HG03575 (cell line): ENCODE data around the gene ABCB4.

Experiments used
- ATAC-seq: cut with Tn5 transposase; IDR thresholded peaks from one replicate; pipeline ENCODE4 v1.9.1; 2021; ENCODE audit not compliant: unreplicated experiment, insufficient number of reproducible peaks, low FRiP score; ENCODE audit errors: extremely low read depth

The ABCB4 gene

DNA sequence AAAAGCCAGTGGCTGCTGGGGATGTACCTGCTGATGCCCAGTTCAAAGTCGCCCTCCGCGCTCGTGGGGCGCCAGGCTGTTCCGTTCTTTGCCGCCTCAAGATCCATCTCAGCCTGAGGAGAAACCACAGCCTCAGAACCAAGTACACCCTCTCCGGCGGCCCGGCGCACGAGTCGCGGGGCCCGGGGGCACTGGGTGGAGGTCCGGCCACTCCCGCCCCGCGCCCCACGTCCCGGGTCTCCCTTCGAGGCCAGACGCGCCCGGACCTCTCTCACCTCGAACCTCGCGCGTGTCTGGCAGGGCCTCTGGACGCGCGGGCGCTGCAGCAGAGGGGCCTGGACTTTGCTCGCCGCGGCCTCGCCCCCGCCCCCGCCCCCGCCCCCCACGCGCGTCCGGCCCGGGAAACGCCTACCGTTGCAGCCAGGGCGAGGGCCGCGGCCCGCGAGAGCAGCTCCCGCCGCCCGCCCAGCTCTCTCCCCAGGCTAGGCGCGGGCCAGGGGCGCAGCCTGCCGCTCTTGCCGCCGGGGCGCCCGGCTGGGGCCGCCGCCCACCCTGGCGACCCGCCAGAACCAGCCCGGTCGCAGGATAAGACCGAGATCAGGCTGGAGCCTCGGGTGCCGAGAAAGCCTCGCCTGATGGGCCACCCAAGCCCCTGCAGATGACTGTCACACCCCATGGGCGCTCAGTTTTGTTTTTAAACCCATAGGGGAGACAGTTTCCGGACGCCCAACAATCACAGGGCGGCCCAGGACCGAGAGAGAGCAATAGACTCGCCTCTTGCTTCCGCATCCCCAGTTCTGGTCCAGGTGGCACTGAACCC is at the start of gene ABCB4:
Gene ABCB4, minus strand, starts transcription at position 322 of the 820 bp plus-strand sequence. Its CDS starts 215 bp downstream, at position 107.
- no peak for ATAC-seq

DNA sequence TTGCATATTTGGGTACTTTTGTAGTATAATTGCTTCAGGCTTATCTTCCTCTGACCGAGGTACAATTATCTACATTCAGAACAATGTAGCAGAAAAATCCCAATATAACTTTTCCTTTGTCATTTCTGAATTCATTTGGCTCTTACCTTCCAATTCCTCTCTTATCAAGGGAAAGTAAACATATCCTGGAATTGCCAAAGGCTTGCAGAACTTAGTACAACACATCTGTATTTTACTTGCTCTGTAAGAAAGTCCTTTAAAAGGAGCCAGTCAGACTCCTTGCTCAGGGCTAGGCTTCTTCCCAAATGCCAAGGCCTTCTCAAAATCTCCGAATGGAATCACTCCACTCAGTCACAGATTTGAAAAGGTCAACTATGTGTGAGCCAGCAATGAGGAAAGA is 43.3 kb upstream of the ABCB4 start:
- no peak for ATAC-seq

DNA sequence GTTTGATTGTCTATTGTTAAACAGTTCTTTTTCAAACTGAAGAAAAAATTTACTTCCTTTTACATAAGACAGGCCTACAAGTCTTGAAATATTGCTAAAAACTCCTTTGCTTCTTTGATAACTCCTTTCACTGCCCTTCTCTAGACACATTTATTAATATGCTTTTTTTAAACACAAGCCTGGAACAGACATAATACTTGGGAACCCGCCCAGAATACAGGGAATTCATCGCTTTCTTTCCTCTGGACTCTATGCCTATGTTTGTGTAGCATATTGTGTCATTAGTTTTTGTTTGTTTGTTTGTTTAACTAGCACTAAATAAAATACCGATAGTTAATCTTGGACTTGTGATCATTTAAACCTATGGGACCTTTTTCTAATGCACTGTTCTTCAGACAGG is 42.4 kb upstream of the ABCB4 start:
- no peak for ATAC-seq

- ATAC-seq = no peak
These were observed 41.8 kb upstream of the ABCB4 start for GRCh38 chr7:87517136-87517815.

GRCh38 chr7:87513735-87514335 is 38.4 kb upstream of the ABCB4 start:
- no peak for ATAC-seq

DNA sequence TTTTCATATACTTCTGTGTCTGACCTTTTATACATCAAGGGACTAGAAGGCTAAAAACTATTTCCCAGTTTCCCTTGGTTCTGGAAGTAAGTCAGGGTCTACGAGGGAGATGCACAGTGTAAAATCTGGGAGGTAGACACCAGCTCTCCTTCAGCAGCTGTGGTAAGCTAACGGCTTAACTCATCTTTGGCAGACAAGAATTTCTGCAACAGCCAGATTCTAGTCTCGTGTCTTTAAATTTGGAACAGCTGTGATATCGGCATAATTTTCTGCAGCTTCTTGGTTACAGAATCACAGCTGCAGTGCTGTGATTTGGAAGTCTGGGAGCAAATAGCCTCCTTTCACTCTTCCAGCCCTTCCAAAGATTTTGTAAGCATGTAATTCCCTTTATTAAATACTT is 37.4 kb upstream of the ABCB4 start:
- ATAC-seq = no peak

- no peak for ATAC-seq
These were observed 36.0 kb upstream of the ABCB4 start for GRCh38 chr7:87511510-87511909.

DNA sequence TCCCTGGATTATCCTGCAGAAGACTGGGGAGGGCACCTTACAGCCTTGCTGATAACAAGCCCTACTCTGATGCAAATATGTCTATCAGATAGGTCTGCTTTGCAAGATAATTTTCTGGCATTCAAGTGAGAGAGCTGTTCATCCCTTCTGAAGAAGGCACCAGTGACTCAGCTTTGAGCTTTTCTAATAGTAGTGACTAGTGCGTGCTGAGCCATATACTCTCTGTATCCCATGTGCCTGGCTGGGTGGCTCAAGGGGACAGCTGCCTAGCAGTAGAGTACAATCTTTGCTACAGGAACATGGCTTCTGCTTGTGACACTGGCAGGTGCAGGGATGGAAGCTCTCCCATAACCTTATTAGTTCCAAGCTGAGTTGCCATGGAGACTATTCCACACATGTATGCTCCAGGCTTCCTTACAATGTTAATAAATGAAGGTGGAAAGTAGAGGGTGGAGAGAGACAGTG is 35.0 kb upstream of the ABCB4 start:
- ATAC-seq = no peak

DNA sequence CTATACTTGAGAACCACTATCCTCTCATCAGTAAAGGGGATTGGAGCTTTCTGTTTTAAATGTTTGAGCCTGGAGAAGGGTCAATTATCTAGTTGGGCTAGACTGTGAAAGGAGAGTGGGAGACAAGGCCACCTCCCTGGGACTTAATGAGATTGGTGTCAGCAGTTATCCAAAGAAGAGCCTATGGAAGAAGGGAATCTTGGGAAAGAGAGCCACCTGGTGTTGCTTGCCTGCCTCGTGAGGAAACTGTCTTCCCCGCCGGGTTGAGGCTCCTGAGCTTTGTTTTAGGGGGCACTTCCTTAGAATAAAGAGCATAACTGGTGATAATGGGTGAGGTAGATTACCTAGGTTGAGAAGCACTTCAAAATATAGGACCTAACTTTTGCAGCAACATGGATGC is 32.0 kb upstream of the ABCB4 start:
- ATAC-seq = no peak

DNA sequence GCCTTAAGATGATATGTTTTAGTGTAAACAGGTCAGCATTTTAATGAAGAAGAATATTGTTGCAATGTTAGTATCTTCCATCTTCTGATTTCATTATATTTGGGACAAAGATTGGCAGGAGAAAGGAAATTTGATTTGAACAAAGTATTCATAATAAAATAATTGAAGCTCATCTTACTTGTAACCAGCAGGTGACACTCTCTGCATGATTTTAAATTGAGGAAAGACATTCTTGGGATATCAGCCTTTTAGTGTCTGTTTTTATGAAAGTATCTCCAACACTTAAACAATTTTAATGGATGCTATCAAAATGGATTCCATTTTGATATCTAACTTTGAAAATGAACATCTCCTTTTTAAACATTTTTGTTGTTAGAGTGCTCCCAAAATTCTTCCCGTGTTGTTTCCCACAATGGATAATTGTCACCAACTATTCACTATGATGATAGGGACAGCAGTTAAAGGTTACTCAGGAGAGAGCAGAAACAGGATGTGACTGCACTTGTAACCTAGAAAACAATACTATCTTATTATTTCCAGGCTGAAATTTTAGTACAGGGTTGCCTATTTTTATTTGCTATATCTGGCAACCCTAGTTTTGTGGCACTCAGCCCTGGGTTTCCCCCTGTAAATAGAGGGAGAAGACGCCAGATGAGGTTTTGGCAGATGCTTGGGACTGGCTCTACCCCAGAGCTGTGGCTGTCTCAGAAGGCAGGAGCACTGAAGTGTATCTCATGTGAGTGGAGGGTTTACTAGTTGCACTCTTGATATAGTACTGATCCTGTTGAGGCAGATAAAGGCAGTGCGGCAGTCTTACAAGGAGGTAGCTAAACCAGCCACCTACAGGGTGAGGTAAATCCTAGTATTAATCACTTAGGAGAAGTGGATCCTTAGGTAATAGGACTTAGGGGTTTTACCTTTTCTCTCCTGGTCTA is 31.0 kb upstream of the ABCB4 start:
- ATAC-seq = no peak

DNA sequence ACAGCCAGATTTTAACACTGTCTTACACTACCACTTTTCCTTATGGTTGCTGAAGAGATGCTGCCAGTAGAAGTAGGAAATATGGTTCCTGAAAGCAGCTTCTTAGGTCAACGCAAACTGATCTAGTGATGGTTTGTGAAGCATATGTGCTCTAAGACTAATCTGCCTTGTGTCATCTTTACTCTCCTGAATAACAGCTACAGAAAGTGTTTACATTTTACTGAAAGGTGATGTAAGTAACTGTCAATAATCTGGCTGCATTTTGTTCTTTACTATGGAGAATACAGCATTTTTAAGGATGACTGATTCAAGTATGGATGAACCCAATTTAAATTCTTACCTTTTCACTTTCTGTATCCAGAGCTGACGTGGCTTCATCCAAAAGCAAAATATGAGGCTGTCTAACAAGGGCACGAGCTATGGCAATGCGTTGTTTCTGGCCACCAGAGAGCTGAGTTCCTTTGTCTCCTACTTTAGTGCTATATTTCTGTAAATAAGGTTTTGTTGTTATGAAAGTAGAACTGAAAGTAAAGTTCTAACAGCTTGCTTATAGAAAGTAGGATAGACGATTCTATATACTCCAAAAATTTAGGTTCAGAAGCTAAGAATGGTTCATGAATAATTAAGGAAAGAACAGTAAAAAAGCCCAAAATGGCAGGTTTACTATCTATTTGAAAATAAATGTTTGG is 30.2 kb upstream of the ABCB4 start:
- no peak for ATAC-seq

DNA sequence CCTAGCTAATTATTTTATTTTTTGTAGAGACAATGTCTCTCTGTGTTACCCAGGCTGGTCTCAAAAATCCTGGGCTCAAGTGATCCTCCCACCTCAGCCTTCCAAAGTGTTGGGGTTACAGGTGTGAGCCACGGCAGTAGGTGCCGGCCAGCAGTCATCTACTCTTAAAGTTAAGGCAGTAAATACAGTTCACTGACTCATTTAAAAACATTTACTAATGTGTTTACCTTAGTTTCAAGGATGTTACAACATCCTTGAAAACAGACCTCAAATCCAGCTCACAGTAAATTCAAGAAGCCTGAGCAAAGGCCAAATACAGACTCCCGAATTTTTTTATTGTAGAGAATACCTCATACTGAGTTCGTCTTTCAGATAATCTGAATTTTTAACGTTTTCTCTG is 29.6 kb upstream of the ABCB4 start:
- ATAC-seq = no peak

DNA sequence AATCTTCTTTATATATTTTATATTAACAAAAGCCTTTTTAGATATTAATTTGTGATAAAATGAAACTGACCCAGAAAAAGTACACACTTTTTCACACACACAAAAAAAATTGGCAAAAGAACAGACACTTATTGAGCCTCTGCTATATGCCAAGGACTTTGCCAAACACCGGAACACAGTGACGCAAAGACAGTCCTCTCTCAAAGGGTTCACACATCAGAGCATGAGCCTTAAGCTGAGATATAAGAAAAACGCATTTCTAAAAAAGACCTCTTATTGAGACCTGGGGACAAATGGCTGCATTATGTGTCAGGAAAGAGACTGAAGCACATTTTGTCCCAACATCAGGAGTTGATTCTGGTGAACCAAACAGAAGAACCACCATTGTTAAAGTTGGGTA is 24.0 kb upstream of the ABCB4 start:
- ATAC-seq = no peak

GRCh38 chr7:87498893-87499292 is 23.4 kb upstream of the ABCB4 start:
- no peak for ATAC-seq

GRCh38 chr7:87497482-87497881 is 22.0 kb upstream of the ABCB4 start:
- ATAC-seq = no peak

- no peak for ATAC-seq
These were observed 19.9 kb upstream of the ABCB4 start for GRCh38 chr7:87495366-87495765.

GRCh38 chr7:87494454-87494853 is 19.0 kb upstream of the ABCB4 start:
- ATAC-seq = no peak

- no peak for ATAC-seq
These were observed 7.7 kb upstream of the ABCB4 start for GRCh38 chr7:87483131-87483530.
